Activated naive CD8-positive, alpha-beta T cell treated with anti-CD3 and anti-CD28 coated beads for 36 hours (primary cell): ENCODE data around the gene CTDNEP1. TPM values are rescaled to one million over a fixed set of nuclear protein-coding genes. Genes with fewer than 3 reads are reported as not detected.
A peak's percentile ranks its signal among the peaks of the same experiment; 100 is the strongest.

Experiments used
- DNase-seq: peaks from one replicate; pipeline ENCODE4 v3.0.0; 2021
- H3K27ac Mint-ChIP-seq: one replicate; pipeline ENCODE4 v1.8.0; 2022; ENCODE audit warnings: mild to moderate bottlenecking, moderate library complexity, mixed read lengths
- H3K27me3 Mint-ChIP-seq: one replicate; pipeline ENCODE4 v1.8.0; 2022; ENCODE audit warnings: mild to moderate bottlenecking, mixed read lengths
- H3K36me3 Mint-ChIP-seq: one replicate; pipeline ENCODE4 v1.8.0; 2021; ENCODE audit warnings: mild to moderate bottlenecking, mixed read lengths
- H3K4me1 Mint-ChIP-seq: one replicate; pipeline ENCODE4 v1.8.0; 2021; ENCODE audit warnings: mixed read lengths
- H3K4me3 Mint-ChIP-seq: one replicate; pipeline ENCODE4 v1.8.0; 2022; ENCODE audit warnings: mild to moderate bottlenecking, moderate library complexity, mixed read lengths
- H3K9me3 Mint-ChIP-seq: one replicate; pipeline ENCODE4 v1.8.0; 2022; ENCODE audit warnings: mixed read lengths
- total RNA-seq, 2 experiments: library from RNA; stranded (reverse); gene quantifications; one replicate each; pipeline ENCODE4 v1.2.3, GENCODE V29; 2021

The CTDNEP1 gene
- total RNA-seq, 2 experiments from 2014 or later: 180 to 191 TPM

- H3K4me3 Mint-ChIP-seq: peak overlapping the region; percentile 99
- peaks cover 39% of the 10 kb centered on the region for H3K36me3 Mint-ChIP-seq
- DNase-seq: no peak
- H3K27me3 Mint-ChIP-seq: no peaks in the 10 kb centered on the region
- H3K4me1 Mint-ChIP-seq: peaks cover 46% of the 10 kb centered on the region
- H3K27ac Mint-ChIP-seq: peak overlapping the region; percentile 96
- H3K9me3 Mint-ChIP-seq: no peaks in the 10 kb centered on the region
These were observed 17.8 kb downstream of the CTDNEP1 start for GRCh38 chr17:7233701-7234082.

GRCh38 chr17:7232114-7232513 is 19.4 kb downstream of the CTDNEP1 start:
- Mint-ChIP-seq H3K4me3 (peak overlapping the region; percentile 99), H3K27me3 (no peaks in the 10 kb centered on the region), H3K9me3 (no peaks in the 10 kb centered on the region), H3K27ac (no peak overlapping the region), H3K4me1 (peaks cover 50% of the 10 kb centered on the region), H3K36me3 (peaks cover 41% of the 10 kb centered on the region)
- DNase-seq: no peak

DNA sequence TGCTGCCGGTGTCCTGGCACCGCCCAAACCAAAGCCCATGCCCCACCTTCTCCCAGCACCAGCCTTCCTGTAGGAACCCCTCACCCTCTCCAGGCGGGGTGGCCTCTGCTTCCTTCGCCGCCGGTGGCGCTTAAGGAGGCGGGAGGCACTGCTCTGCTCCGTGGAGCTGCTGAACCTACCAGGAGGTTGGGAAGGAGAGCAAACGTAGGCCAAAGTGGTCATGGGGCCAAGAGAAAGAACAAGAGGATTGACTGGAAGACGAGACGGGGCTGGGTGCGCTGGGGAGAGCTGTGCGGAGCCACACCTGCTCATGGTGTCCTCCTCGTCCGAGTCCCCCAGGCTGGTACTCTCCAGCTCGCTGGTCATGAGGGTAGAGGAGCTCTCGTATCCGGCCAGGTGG is 22.0 kb downstream of the CTDNEP1 start:
- no peak overlapping the region for H3K27ac Mint-ChIP-seq
- H3K4me1 Mint-ChIP-seq: peaks cover 28% of the 10 kb centered on the region
- peaks cover 23% of the 10 kb centered on the region for H3K36me3 Mint-ChIP-seq
- no peak for DNase-seq
- H3K27me3 Mint-ChIP-seq: no peaks in the 10 kb centered on the region
- no peaks in the 10 kb centered on the region for H3K9me3 Mint-ChIP-seq
- H3K4me3 Mint-ChIP-seq: no peak overlapping the region

DNA sequence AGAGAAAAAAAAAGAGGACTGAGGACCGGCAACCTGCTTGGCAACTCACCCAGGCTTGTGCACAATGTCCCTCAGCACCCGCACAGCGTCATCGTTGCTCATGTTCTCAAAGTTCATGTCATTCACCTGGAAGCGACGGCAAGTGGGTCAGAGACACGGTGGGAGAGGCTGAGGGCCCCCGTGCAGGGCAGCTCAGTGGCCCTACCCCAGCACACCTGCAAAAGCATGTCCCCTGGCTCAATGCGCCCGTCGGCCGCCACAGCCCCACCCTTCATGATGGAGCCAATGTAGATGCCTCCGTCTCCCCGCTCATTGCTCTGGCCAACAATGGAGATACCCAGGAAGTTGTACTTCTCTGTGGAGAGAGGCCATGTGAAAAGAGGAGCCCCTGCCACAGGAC is 22.6 kb downstream of the CTDNEP1 start:
- Mint-ChIP-seq H3K27ac (peak overlapping the region; percentile 28), H3K4me3 (no peak overlapping the region), H3K9me3 (no peaks in the 10 kb centered on the region), H3K4me1 (peaks cover 26% of the 10 kb centered on the region), H3K27me3 (no peaks in the 10 kb centered on the region), H3K36me3 (peaks cover 22% of the 10 kb centered on the region)
- no peak for DNase-seq

DNA sequence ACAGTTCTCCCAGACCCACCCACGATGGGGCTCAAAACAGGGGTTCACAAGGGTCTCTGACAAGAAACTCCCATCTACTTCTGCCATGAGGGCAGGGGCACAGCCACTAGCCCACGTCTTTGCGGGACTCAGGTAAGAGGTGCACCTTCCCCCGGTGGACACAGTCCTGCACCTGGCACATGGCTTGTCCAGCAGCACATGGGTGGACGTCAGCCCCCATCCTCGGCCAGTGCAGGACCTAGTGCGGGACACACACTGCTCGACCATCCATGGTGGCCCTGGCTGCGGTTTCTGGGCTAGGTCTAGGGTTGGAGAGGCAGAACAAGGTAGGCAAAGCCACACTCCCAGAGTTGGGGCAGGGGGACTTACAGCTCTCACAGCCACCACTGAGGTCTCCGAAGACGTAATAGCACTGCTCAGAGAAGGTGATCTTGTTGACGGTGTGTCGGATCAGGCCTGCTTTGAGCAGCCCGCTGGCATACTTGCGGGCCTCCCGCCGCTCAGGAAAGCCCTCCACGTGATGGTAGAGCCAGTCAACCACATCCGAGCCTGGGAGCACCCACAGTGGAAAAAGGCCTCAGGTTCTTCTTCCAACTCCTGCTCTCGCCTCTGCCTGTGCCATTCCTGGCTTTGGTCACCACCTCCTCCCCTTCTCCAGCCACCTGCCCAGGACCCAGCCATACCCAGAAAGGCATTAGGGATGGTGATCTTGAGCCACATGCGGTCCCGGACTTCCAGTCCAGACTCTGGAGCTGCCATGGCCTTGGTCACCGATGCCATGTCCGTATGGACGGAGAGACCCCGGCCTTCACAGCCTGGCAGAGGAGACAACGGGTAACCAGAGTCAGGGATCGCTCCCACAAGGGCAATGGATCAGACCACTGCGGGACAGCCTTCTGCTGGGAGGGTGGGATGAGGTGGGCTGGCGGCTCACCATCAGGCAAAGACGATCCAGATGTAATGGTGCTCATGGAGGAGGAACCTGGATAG is 24.5 kb downstream of the CTDNEP1 start:
- no peak overlapping the region for H3K4me3 Mint-ChIP-seq

DNA sequence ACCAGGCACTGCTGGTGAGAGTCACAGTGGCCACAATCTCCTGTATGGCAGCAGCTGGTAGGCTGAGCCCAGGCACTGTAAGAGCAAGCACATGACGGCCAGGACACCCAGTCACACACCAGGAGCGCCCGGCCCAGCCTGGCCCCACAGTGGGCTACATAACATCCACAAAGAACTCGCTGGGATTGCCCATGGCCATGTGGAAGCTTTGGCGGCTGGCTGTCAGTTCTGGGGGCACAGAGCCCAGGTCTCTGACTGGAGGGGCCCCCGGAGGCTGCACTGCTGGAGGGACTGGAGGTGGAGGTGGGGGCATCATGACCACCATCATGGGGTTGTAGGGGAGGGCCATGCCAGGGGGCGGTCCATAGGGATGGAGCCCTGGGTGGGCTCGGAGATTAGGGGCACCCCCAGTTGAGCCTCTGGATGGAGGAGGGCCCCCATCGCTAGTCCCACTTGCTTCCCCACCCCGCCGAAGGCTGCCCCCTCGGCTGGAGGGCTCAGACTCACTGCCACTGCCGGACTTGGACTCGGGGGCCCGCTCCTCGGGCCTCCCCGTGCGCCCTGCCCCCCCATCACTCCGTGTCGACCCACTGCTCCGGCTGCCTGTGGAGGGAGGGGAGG is 25.7 kb downstream of the CTDNEP1 start:
- DNase-seq: no peak
- peaks cover 23% of the 10 kb centered on the region for H3K4me1 Mint-ChIP-seq
- H3K9me3 Mint-ChIP-seq: no peaks in the 10 kb centered on the region
- peaks cover 21% of the 10 kb centered on the region for H3K36me3 Mint-ChIP-seq
- H3K27ac Mint-ChIP-seq: no peak overlapping the region
- H3K27me3 Mint-ChIP-seq: no peaks in the 10 kb centered on the region
- H3K4me3 Mint-ChIP-seq: no peak overlapping the region

More for the DNA sequence above, 24.5 kb downstream of the CTDNEP1 start:
- Mint-ChIP-seq H3K36me3 (peaks cover 14% of the 10 kb centered on the region), H3K27ac (peak overlapping the region; percentile 29), H3K4me1 (peaks cover 18% of the 10 kb centered on the region), H3K27me3 (no peaks in the 10 kb centered on the region), H3K9me3 (no peaks in the 10 kb centered on the region)
- DNase-seq: no peak

DNA sequence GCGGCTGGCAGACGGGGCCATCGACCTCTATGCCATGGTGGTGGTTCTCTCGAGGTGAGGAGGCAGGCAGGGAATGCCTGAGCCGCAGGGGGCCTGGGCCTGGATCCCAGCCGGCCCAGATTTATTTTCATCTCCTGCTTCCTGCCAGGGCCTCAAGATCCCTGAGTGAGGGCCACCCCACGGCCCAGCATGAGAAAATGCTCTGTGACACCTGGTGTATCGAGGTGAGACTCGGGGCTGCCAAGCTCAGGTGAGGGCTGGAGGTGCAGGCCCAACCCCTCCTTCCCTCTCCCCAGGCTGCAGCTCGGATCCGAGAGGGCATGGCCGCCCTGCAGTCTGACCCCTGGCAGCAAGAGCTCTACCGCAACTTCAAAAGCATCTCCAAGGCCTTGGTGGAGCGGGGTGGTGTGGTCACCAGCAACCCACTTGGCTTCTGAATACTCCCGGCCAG is 26.8 kb downstream of the CTDNEP1 start:
- no peak for DNase-seq
- Mint-ChIP-seq H3K9me3 (no peaks in the 10 kb centered on the region), H3K27ac (no peak overlapping the region), H3K4me3 (no peak overlapping the region), H3K36me3 (peaks cover 27% of the 10 kb centered on the region), H3K4me1 (peaks cover 28% of the 10 kb centered on the region), H3K27me3 (no peaks in the 10 kb centered on the region)

DNA sequence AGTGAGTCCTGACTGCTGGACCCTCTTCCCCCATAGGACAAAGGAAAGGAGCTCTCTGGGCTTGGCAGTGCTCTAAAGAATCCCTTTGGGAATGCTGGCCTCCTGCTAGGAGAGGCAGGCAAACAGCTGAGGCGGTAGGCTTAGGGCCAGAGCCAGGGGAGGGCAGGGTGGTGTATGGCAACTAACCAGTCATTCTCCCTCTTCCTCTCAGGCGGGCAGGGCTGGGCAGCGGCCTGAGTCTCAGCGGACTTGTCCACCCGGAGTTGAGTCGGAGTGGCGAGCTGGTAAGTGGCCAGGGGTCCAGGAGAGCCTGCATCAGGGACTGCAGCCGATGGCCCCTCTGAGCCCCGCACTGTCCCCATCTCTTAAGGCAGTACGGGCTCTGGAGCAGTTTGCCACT is 27.4 kb downstream of the CTDNEP1 start:
- DNase-seq: no peak
- Mint-ChIP-seq H3K4me3 (no peak overlapping the region), H3K9me3 (no peaks in the 10 kb centered on the region), H3K36me3 (peaks cover 22% of the 10 kb centered on the region), H3K27ac (no peak overlapping the region), H3K27me3 (no peaks in the 10 kb centered on the region), H3K4me1 (peaks cover 31% of the 10 kb centered on the region)

DNA sequence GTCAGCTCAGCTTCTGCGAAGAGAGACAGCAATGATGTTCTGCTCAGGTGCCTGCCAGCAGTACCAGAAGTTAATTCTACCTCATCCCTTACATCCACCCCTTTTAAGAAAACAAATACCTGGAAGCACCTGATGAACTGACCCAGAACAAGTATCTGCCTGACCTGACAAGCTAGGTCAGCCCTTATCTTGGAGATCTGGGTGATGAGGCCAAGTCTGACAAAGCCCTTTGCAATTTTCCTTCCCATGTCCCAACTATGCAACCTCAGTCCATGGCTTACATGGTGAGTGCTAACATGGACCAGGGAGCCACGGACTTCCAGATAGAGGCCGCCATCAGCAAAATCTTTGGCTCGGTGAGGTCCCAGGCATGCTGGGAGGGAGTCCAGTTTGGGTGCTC is 28.2 kb downstream of the CTDNEP1 start:
- Mint-ChIP-seq H3K4me3 (no peak overlapping the region), H3K9me3 (no peaks in the 10 kb centered on the region), H3K36me3 (peaks cover 18% of the 10 kb centered on the region), H3K27me3 (no peaks in the 10 kb centered on the region), H3K27ac (no peak overlapping the region), H3K4me1 (peaks cover 36% of the 10 kb centered on the region)
- DNase-seq: no peak

- no peak overlapping the region for H3K4me3 Mint-ChIP-seq
- H3K36me3 Mint-ChIP-seq: peaks cover 14% of the 10 kb centered on the region
- H3K9me3 Mint-ChIP-seq: no peaks in the 10 kb centered on the region
- H3K27ac Mint-ChIP-seq: peak overlapping the region; percentile 48
- no peak for DNase-seq
- peaks cover 36% of the 10 kb centered on the region for H3K4me1 Mint-ChIP-seq
- H3K27me3 Mint-ChIP-seq: no peaks in the 10 kb centered on the region
These were observed 28.6 kb downstream of the CTDNEP1 start for GRCh38 chr17:7222972-7223292.

- H3K4me1 Mint-ChIP-seq: peaks cover 38% of the 10 kb centered on the region
- H3K36me3 Mint-ChIP-seq: peaks cover 13% of the 10 kb centered on the region
- H3K27me3 Mint-ChIP-seq: no peaks in the 10 kb centered on the region
- H3K27ac Mint-ChIP-seq: peak overlapping the region; percentile 48
- H3K4me3 Mint-ChIP-seq: no peak overlapping the region
- no peaks in the 10 kb centered on the region for H3K9me3 Mint-ChIP-seq
- no peak for DNase-seq
These were observed 29.2 kb downstream of the CTDNEP1 start for GRCh38 chr17:7222093-7222971.

DNA sequence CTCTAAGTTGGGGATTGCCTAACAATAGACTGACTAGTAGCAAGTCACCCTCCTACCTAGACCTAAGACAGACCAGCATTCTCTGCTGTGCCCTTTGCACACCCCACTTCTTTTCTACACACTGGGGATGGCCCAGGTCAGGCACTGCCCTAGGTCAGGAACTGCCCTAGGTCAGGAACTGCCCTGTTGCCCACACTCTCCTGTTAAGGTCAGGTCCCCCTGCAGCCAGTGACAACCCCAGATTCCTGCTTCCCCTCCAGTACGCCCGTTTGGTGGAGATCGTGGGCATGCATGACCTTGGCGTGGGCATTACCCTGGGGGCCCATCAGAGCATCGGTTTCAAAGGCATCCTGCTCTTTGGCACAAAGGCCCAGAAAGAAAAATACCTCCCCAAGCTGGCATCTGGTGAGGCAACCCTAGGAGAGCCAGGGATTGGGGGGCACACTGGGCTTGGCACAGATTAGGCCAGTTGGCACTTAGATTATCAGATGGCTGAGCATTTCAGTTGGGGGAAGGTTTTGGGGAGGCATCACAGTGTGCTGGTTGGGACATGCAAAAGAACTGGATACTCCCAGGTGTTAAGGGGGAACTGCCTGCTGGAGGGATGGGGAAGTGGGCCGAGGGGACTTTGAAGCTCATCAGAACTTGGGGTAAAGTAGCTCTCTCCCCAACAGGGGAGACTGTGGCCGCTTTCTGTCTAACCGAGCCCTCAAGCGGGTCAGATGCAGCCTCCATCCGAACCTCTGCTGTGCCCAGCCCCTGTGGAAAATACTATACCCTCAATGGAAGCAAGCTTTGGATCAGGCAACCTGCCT is 30.0 kb downstream of the CTDNEP1 start:
- H3K27ac Mint-ChIP-seq: peak overlapping the region; percentile 54
- no peaks in the 10 kb centered on the region for H3K9me3 Mint-ChIP-seq
- no peaks in the 10 kb centered on the region for H3K27me3 Mint-ChIP-seq
- peaks cover 42% of the 10 kb centered on the region for H3K4me1 Mint-ChIP-seq
- H3K36me3 Mint-ChIP-seq: peaks cover 13% of the 10 kb centered on the region
- DNase-seq: no peak
- peak overlapping the region; percentile 99 for H3K4me3 Mint-ChIP-seq

DNA sequence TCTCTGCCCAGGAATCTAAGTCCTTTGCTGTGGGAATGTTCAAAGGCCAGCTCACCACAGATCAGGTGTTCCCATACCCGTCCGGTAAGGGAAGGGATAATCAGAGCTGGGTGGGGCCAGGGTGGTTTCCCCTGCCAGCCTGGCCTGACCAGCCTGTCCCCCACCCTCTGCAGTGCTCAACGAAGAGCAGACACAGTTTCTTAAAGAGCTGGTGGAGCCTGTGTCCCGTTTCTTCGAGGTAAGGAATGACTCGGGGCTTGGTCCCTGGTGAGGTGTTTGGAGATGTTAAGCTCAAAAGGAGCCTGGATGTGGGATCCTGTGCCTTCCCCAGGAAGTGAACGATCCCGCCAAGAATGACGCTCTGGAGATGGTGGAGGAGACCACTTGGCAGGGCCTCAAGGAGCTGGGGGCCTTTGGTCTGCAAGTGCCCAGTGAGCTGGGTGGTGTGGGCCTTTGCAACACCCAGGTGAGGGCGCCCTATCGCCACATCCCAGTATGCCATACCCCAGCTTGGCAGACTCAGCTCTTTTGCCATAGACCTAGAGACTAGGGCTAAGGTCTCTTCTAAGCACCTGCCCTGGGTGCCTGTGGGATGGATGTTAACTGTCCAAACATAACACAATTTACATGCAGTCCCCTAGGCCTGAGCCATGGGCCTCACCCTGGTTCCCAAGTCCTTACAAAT is 30.8 kb downstream of the CTDNEP1 start:
- H3K4me1 Mint-ChIP-seq: peaks cover 50% of the 10 kb centered on the region
- peak overlapping the region; percentile 96 for H3K27ac Mint-ChIP-seq
- peaks cover 13% of the 10 kb centered on the region for H3K36me3 Mint-ChIP-seq
- peak overlapping the region; percentile 99 for H3K4me3 Mint-ChIP-seq
- DNase-seq: peak; percentile 62
- H3K9me3 Mint-ChIP-seq: no peaks in the 10 kb centered on the region
- H3K27me3 Mint-ChIP-seq: peaks cover 3% of the 10 kb centered on the region
